Osteocyte (in vitro differentiated cells): ENCODE data around the gene UHRF2. TPM values are rescaled to one million over a fixed set of nuclear protein-coding genes. Genes with fewer than 3 reads are reported as not detected.

Experiments used
- DNase-seq: peaks from one replicate; pipeline ENCODE4 v3.0.0; 2021; ENCODE audit warnings: mixed read lengths; ENCODE audit not compliant: unreplicated experiment; ENCODE audit errors: extremely low spot score
- H3K27ac Mint-ChIP-seq: one replicate; pipeline ENCODE4 v1.8.0; 2021; ENCODE audit warnings: mild to moderate bottlenecking, mixed read lengths; ENCODE audit not compliant: unreplicated experiment
- H3K27me3 Mint-ChIP-seq: one replicate; pipeline ENCODE4 v1.8.0; 2021; ENCODE audit warnings: mixed read lengths; ENCODE audit not compliant: unreplicated experiment
- H3K36me3 Mint-ChIP-seq: one replicate; pipeline ENCODE4 v1.8.0; 2021; ENCODE audit warnings: mixed read lengths; ENCODE audit not compliant: unreplicated experiment
- H3K4me1 Mint-ChIP-seq: one replicate; pipeline ENCODE4 v1.8.0; 2021; ENCODE audit warnings: mixed read lengths; ENCODE audit not compliant: unreplicated experiment
- H3K4me3 Mint-ChIP-seq: one replicate; pipeline ENCODE4 v1.8.0; 2021; ENCODE audit warnings: mild to moderate bottlenecking, moderate library complexity, mixed read lengths; ENCODE audit not compliant: unreplicated experiment
- H3K9me3 Mint-ChIP-seq: one replicate; pipeline ENCODE4 v1.8.0; 2021; ENCODE audit warnings: mixed read lengths; ENCODE audit not compliant: unreplicated experiment
- CTCF ChIP-seq: fragments of 200-600 bp; sonication (generic); IDR thresholded peaks from 2 replicates; pipeline ENCODE4 v1.5.0; 2021; ENCODE audit warnings: antibody characterized with exemption, mild to moderate bottlenecking, moderate library complexity
- total RNA-seq: library from RNA; stranded (reverse); gene quantifications from 2 replicates; pipeline ENCODE4 v1.2.1, GENCODE V29; 2021

UHRF2 gene
- total RNA-seq, 1 donor from 2014 or later: 69.6 TPM

- H3K9me3 Mint-ChIP-seq: no peaks in the 10 kb centered on the region
- no peak overlapping the region for H3K27ac Mint-ChIP-seq
- no peak for DNase-seq
- no peaks in the 10 kb centered on the region for H3K36me3 Mint-ChIP-seq
- H3K27me3 Mint-ChIP-seq: no peaks in the 10 kb centered on the region
- no peak for TF ChIP-seq CTCF
- no peaks in the 10 kb centered on the region for H3K4me1 Mint-ChIP-seq
- no peak overlapping the region for H3K4me3 Mint-ChIP-seq
Measured at GRCh38 chr9:6543204-6543603, 130.2 kb downstream of the UHRF2 start.

DNA sequence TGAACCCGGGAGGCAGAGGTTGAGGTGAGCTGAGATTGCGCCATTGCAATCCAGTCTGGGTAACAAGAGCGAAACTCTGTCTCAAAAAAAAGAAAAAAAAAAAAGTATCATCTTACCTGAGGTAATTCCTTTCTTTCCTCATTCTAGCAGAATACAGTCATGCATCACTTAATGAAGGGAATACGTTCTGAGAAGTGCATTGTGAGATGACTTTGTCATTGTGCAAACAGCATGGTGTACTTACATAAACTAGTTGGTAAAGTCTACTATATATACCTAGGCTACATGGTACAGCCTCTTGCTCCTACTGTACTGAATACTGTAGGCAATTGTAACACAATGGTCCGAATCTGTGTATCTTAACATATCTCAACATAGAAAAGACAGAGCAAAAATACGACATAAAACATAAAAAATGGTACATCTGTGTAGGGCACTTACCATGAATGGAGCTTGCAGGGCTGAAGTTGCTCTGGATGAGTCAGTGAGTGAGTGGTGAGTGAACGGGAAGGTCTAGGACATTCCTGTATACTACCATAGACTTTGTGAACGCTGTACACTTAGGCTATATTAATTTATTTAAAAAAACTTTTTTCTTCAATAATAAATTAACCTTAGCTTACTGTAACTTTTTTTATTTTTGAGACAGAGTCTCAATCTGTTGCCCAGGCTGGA lies 132.2 kb downstream of the UHRF2 start:
- TF ChIP-seq CTCF: no peak
- no peak overlapping the region for H3K27ac Mint-ChIP-seq
- DNase-seq: no peak
- no peaks in the 10 kb centered on the region for H3K9me3 Mint-ChIP-seq
- H3K27me3 Mint-ChIP-seq: no peaks in the 10 kb centered on the region
- no peak overlapping the region for H3K4me3 Mint-ChIP-seq
- no peaks in the 10 kb centered on the region for H3K36me3 Mint-ChIP-seq
- peaks cover 5% of the 10 kb centered on the region for H3K4me1 Mint-ChIP-seq

DNA sequence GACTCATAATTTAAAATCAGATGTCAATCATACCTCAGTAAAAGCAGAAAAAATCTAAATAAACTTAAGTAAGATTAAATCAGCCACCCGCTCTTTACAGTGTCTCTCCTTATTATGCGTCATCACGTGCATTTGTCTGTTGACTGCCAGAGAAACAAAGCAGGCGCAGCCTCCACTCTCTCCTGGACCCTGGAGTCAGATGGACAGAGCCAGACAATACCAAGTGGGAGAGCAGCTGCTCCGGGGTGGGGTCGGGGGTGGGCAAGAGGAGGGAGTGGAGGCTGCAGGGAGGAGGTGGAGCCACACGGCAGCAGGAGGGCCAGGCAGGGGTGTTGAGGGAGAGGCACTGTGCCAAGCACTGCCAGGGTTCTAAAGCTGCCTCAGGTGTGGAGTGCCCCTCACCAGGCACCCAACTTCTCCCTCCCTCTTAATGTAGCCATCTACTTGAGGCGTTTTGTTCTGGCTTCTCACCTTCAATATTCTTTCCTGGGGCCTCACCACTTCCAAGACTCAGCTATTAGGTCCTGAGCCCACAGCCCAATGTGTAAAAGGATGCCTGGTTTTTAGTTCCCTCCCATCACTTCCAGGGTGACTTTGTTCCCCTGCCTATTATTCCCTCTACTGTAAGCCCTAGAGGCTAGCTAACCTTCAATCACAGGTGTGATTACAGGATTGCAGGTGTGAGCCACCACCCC lies 136.3 kb downstream of the UHRF2 start:
- no peaks in the 10 kb centered on the region for H3K36me3 Mint-ChIP-seq
- H3K4me1 Mint-ChIP-seq: peaks cover 43% of the 10 kb centered on the region
- DNase-seq: no peak
- no peaks in the 10 kb centered on the region for H3K27me3 Mint-ChIP-seq
- no peak for TF ChIP-seq CTCF
- H3K27ac Mint-ChIP-seq: no peak overlapping the region
- no peaks in the 10 kb centered on the region for H3K9me3 Mint-ChIP-seq
- no peak overlapping the region for H3K4me3 Mint-ChIP-seq

DNA sequence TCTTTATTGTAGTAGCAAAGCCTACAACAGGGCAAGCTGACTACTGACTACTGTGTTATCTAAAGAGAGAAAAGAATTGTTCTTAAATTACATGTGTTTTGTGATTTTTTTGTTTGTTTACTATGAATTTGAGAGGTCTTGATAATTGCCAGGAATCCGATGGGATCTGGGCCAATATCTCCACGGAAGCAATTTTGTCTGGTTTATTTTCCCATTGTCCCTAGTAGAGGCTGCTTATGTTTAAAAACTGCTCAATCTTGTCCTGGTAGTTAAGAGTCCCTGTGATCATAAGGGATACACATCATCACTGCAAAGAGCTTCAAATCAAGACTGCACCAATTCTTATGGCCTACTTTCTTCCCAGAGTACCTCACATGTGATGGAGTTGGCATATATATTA lies 138.1 kb downstream of the UHRF2 start:
- Mint-ChIP-seq H3K36me3 (no peaks in the 10 kb centered on the region), H3K27me3 (no peaks in the 10 kb centered on the region), H3K4me3 (no peak overlapping the region), H3K27ac (peak overlapping the region; percentile 82), H3K4me1 (peaks cover 45% of the 10 kb centered on the region), H3K9me3 (no peaks in the 10 kb centered on the region)
- DNase-seq: no peak
- no peak for TF ChIP-seq CTCF

GRCh38 chr9:6552033-6552432 lies 139.0 kb downstream of the UHRF2 start:
- H3K27me3 Mint-ChIP-seq: no peaks in the 10 kb centered on the region
- H3K4me1 Mint-ChIP-seq: peaks cover 45% of the 10 kb centered on the region
- no peak overlapping the region for H3K4me3 Mint-ChIP-seq
- H3K9me3 Mint-ChIP-seq: no peaks in the 10 kb centered on the region
- no peaks in the 10 kb centered on the region for H3K36me3 Mint-ChIP-seq
- peak overlapping the region; percentile 82 for H3K27ac Mint-ChIP-seq
- DNase-seq: no peak
- peak; percentile 25 for TF ChIP-seq CTCF
